GM21367 (cell line): ENCODE results near the gene TRABD.

ENCODE experiments used
- ATAC-seq: cut with Tn5 transposase; IDR thresholded peaks from one replicate; pipeline ENCODE4 v1.9.1; 2021; ENCODE audit not compliant: unreplicated experiment

The TRABD gene

GRCh38 chr22:50173311-50173982 is 12.3 kb upstream of the TRABD start:
- ATAC-seq: no peak

GRCh38 chr22:50173983-50174355 is 11.7 kb upstream of the TRABD start:
- ATAC-seq: no peak

- ATAC-seq: no peak
Measured at GRCh38 chr22:50174382-50175190, 11.1 kb upstream of the TRABD start.

- no peak for ATAC-seq
Measured at GRCh38 chr22:50175191-50175461, 10.6 kb upstream of the TRABD start.

GRCh38 chr22:50175921-50176849 is 9.5 kb upstream of the TRABD start:
- ATAC-seq: no peak

GRCh38 chr22:50176850-50177536 is 8.7 kb upstream of the TRABD start:
- no peak for ATAC-seq

- no peak for ATAC-seq
Measured at GRCh38 chr22:50177537-50178470, 7.9 kb upstream of the TRABD start.

GRCh38 chr22:50178471-50178864 is 7.2 kb upstream of the TRABD start:
- ATAC-seq: no peak

- ATAC-seq: no peak
Measured at GRCh38 chr22:50178871-50179869, 6.5 kb upstream of the TRABD start.

- no peak for ATAC-seq
Measured at GRCh38 chr22:50179937-50180726, 5.6 kb upstream of the TRABD start.

GRCh38 chr22:50180727-50181521 is 4.8 kb upstream of the TRABD start:
- ATAC-seq: no peak

- ATAC-seq: no peak
Measured at GRCh38 chr22:50182176-50183081, 3.3 kb upstream of the TRABD start.

GRCh38 chr22:50183141-50183971 is 2.4 kb upstream of the TRABD start:
- no peak for ATAC-seq

GRCh38 chr22:50184004-50184901 is 1.5 kb upstream of the TRABD start:
- ATAC-seq: no peak
